AG04450 (cell line): ENCODE results near the gene CHRDL2. TPM values are rescaled to one million over a fixed set of nuclear protein-coding genes. Genes with fewer than 3 reads are reported as not detected.
"Not testable (repeated sequence)": the region's sequence is repeated elsewhere in the genome, so short reads cannot be mapped to it uniquely, and the experiment has no call there.

Experiments used
- CTCF ChIA-PET: fragments of 300-600, 350-600 bp; formaldehyde crosslinking; extraction: SDS; loops from one replicate; lab custom pipeline; 2022; ENCODE audit warnings: antibody characterized with exemption, inconsistent platforms; lab: Charles Lee
- POLR2A ChIA-PET: fragments of 350-600 bp; formaldehyde crosslinking; extraction: SDS; loops from one replicate; lab custom pipeline; 2021; ENCODE audit warnings: antibody characterized with exemption, inconsistent platforms; lab: Yijun Ruan, JAX
- DNase-seq: peaks from one replicate; pipeline ENCODE4 v3.0.0-alpha.2; 2011; ENCODE audit warnings: low read depth, low spot score
- H3K27ac ChIP-seq: one replicate; pipeline ENCODE4 v1.5.1; 2012; ENCODE audit warnings: low read depth, low read length, control low read depth
- H3K27me3 ChIP-seq: one replicate; pipeline ENCODE4 v1.6.0; 2012; ENCODE audit warnings: low read length; ENCODE audit not compliant: control insufficient read depth, insufficient read depth
- H3K4me3 ChIP-seq: 2 replicates; pipeline ENCODE4 v1.5.1; 2011; ENCODE audit warnings: mild to moderate bottlenecking, low read depth, low read length, control low read depth
- H3K9me3 ChIP-seq: 2 replicates; pipeline ENCODE4 v1.5.1; 2012; ENCODE audit warnings: low read length; ENCODE audit not compliant: control insufficient read depth, insufficient read depth
- polyA plus RNA-seq: library from polyadenylated mRNA; depleted of rRNA; stranded (reverse); fragments of >200 nt; gene quantifications from 2 replicates; pipeline ENCODE4 v1.2.3, GENCODE V29; 2011
- TF ChIP-seq, protein P1 (sequence below): IDR thresholded peaks from 2 replicates; pipeline ENCODE4 v1.5.1; 2011; ENCODE audit warnings: low read depth, low read length, control low read depth, inconsistent platforms

CHRDL2 gene
- polyA plus RNA-seq, 1 experiment = 0.88 TPM

DNA sequence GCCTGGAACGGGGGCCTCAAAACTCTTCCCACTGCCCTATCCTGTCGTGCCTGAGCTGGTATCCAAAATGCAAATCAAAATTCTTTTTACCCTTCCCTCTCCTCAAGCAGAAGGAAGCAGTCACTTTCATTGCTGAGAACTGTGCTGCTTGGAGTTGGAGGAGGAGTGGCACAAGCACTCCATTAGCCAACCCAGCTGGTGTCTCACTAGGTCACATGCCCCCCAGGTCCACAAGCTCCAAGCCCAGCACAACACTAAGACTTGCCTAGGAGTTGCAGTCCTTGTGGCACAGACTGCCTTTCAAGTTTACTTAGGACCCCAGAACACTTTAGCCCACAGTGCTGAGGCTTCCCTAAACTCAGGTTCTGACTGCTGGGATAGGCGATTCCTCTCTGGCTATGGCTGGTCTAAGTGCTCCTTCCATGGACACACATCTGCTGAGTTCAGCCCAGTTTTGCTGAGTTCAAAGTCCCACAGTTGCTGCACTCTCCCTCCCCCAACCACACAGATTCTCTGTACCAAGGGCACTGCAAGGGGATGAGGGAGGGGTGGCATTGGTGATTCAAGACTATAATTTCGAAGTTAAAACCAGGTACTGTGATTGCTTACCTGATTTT, 68.6 kb downstream of the CHRDL2 start:
- CTCF ChIA-PET = no interaction called here
- Histone ChIP-seq H3K9me3 (no peaks in the 10 kb centered on the region; the same call in 1 of the 2 replicates), H3K27me3 (no peaks in the 10 kb centered on the region), H3K4me3 (no peak overlapping the region), H3K27ac (no peak overlapping the region)
- POLR2A ChIA-PET = no interaction called here
- no peak for DNase-seq
- TF ChIP-seq, protein P1, sequence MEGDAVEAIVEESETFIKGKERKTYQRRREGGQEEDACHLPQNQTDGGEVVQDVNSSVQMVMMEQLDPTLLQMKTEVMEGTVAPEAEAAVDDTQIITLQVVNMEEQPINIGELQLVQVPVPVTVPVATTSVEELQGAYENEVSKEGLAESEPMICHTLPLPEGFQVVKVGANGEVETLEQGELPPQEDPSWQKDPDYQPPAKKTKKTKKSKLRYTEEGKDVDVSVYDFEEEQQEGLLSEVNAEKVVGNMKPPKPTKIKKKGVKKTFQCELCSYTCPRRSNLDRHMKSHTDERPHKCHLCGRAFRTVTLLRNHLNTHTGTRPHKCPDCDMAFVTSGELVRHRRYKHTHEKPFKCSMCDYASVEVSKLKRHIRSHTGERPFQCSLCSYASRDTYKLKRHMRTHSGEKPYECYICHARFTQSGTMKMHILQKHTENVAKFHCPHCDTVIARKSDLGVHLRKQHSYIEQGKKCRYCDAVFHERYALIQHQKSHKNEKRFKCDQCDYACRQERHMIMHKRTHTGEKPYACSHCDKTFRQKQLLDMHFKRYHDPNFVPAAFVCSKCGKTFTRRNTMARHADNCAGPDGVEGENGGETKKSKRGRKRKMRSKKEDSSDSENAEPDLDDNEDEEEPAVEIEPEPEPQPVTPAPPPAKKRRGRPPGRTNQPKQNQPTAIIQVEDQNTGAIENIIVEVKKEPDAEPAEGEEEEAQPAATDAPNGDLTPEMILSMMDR = no peak

DNA sequence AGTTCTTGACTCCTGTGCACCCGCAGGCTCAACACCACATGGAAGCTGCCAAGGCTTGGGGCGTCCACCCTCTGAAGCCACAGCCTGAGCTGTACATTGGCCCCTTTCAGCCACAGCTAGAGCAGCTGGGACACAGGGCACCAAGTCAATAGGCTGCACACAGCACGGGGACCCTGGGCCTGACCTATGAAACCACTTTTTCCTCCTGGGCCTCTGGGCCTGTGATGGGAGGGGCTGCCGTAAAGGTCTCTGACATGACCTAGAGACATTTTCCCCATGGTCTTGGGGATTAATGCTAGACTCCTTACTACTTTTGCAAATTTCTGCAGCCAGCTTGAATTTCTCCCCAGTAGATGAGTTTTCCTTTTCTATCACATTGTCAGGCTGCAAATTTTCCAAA, 72.1 kb downstream of the CHRDL2 start:
- H3K9me3 ChIP-seq, POLR2A ChIA-PET, H3K4me3 ChIP-seq, H3K27me3 ChIP-seq, H3K27ac ChIP-seq, DNase-seq, CTCF ChIA-PET: not testable (repeated sequence)

DNA sequence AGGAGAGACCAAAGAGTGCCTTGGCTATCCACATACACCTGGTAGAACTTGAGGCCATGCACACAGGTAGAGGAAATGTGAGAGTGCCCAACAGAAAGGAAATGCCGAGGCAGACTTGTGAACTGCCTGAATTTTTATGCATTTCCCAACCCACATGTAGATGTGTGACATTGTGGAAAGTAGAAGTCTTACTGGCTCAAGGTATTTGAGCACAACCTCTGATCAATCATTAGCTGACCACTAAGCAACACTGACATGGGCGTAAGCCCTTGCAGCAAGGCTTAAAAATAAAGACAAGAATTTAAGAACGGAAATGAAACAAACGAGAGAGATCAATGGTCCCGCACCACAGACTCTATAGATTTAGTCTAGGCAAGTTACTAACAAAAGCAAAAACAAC, 76.2 kb downstream of the CHRDL2 start:
- H3K9me3 ChIP-seq = no peaks in the 10 kb centered on the region; the same call in 1 of the 2 replicates
- H3K27ac ChIP-seq = no peak overlapping the region
- POLR2A ChIA-PET = no interaction called here
- no peak overlapping the region for H3K4me3 ChIP-seq
- CTCF ChIA-PET = interaction anchor here (1.0 kb wide), 1 partner anchor 47 kb away, joined by 3 read pairs; no protein-coding TSS in a partner anchor
- DNase-seq = no peak
- no peaks in the 10 kb centered on the region for H3K27me3 ChIP-seq
- TF ChIP-seq, protein P1 = no peak

DNA sequence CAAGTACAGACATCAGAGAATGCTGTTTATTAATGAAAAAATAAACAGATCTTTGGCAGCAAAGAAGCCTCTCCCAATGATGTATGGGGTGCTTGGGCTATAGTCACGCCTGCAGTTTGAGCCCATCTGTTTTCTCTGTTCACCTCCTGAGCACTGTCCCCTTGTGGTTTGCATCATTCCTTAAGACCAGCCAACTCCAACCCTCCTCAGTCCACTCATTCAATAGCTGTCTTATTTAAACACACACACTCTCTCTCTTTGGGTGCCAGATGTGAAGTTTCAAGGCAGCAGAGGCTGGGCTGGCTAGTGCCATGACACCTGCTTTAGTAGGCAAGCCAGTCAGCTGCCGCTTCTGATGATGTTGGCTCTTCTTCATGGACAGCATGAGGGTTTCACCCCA, 80.7 kb downstream of the CHRDL2 start:
- H3K27ac ChIP-seq = peak overlapping the region; percentile 52
- TF ChIP-seq, protein P1 = no peak
- ChIA-PET CTCF (interaction anchor here (1.0 kb wide), 2 partner anchors 22 to 75 kb away, joined by 3 read pairs; no protein-coding TSS in a partner anchor), POLR2A (interaction anchor here (0.5 to 2.5 kb wide), 6 partner anchors 8 to 75 kb away, joined by 3 to 19 read pairs (median 4); no protein-coding TSS in a partner anchor)
- H3K9me3 ChIP-seq = no peaks in the 10 kb centered on the region
- no peaks in the 10 kb centered on the region for H3K27me3 ChIP-seq
- peak; percentile 100 for DNase-seq
- H3K4me3 ChIP-seq = no peak overlapping the region

DNA sequence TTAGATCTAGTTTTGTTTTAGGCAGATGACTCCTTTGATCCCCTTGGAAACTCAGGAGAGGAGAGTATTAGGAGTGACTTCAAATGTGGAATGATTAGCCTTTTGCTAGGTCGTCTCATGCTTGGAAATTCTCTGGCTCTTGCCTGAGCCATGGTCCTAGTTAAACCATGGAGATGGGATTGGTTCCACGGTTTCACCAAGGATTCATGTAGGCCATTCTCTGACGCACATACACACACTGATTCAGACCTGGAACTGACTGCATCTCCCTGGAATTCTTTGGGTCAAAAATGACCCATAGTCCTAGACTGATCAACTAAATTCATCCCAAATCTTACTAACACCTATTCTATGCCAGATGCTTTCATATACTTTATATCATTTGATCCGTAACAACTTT, 82.3 kb downstream of the CHRDL2 start:
- Histone ChIP-seq H3K27ac (no peak overlapping the region), H3K27me3 (no peaks in the 10 kb centered on the region), H3K4me3 (no peak overlapping the region), H3K9me3 (no peaks in the 10 kb centered on the region)
- peak; percentile 68 for DNase-seq
- POLR2A ChIA-PET = interaction anchor here (0.7 to 2.5 kb wide), 3 partner anchors 12 to 76 kb away, joined by 3 to 19 read pairs (median 4); no protein-coding TSS in a partner anchor
- TF ChIP-seq, protein P1 = no peak
- CTCF ChIA-PET = no interaction called here
